Measurements from ENCODE around the gene CFAP77.

GRCh38 chr9:132541051-132541450 lies 131.0 kb downstream of the CFAP77 start:
- TF ChIP-seq CTCF (conservative IDR thresholded peaks at IDR 0.05 in 1 of 2, IDR thresholded peaks at IDR 0.05 in 1 of 2; ENCODE audit: extremely low read depth in 1 of 2, insufficient read depth in 1 of 2, low read depth in 1 of 2, low read length in 2 of 2) (no peak), EZH2 (IDR thresholded peaks at IDR 0.05; ENCODE audit: borderline replicate concordance, low read length) (no peak)
